Stimulated activated CD8-positive, alpha-beta memory T cell treated with anti-CD3 and anti-CD28 coated beads, Interleukin-7, amount 100 ng/mL, for 4 hours (primary cell): ENCODE data around the gene PSMD7.

Experiments
- DNase-seq, 2 donors: peaks; one replicate each; pipeline ENCODE4 v3.0.0-alpha.2; 2020; ENCODE audit warnings: low read depth in 2 of 2

The PSMD7 gene

GRCh38 chr16:74296432-74297144, at the start of gene PSMD7:
PSMD7 (plus strand) TSS chr16:74296814; CDS start chr16:74296915, 101 bp downstream.
- peak; percentile 77 to 81 for DNase-seq

- no peak for DNase-seq
Observed at GRCh38 chr16:74249254-74249653, 47.4 kb upstream of the PSMD7 start.

DNA sequence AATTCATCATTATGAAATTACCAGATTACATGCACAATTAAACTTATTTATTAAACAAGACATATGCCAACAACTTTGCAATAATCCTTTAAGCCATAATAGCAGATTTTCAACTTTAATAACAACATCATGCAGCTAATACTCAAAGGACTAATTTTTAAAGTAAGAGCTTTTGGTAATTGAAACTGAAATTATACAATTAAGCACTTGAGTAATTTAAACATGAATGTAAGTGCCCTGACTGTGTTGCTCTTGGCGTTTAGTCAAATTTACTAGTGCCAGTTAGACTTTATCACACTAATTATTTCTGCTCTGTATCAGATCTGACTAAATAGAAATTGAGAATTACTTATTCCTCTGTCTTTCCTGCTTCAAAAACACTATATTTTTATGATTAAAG, 46.8 kb upstream of the PSMD7 start:
- DNase-seq = no peak

DNA sequence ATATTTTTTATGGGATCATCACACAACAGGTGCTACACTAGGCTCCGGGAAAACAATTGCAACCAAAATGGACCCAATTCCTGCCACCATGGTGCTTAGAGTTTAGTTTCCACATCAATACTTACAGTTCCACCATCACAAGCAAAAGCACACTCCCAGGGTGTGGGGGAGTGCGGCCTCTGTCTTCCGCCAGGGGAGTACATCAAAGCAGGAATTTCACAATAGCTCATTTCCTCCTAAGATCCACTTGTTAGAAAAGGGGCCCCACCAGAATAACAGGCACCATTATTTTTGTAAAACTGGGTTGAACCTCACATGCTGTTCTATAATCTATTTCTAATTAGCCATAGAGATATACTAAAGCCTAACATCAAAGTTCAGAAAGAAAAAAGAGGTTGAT, 44.3 kb upstream of the PSMD7 start:
- no peak for DNase-seq

DNA sequence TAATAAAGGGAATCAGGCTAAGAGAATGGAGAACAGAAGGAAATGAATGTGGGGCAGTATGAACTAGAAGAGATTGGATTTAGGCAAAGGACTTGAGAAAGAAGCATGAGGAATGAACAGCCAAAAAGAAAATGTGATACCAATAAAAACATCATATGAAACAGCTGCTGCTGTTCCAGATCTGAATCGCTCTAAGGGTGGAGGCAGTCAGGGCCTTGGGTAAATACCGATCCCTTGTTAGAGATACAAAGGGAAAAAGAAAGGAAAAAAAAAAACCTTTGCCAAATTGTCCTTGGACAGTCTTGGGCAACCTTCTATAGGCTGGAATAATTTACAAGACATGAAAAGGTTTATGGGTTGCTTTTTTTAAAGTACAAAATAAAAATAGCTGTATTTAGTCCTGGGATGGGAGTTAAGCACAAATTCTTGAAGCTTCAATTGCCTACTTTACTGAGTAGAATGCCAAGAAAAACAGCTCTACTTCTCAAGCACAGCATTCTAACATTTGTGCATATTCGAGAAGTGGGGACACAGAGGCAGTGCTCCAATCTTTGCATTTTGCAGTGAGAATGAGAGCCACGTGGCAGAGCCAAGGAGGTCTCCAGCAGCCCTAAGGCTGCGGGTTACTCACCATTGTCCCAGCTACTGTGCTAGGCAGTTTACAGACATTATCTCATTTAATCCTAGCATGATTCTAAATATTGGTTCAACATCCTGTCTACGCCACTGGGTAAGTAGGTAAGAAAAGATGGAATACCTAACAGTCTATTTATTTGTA, 43.3 kb upstream of the PSMD7 start:
- no peak for DNase-seq

DNA sequence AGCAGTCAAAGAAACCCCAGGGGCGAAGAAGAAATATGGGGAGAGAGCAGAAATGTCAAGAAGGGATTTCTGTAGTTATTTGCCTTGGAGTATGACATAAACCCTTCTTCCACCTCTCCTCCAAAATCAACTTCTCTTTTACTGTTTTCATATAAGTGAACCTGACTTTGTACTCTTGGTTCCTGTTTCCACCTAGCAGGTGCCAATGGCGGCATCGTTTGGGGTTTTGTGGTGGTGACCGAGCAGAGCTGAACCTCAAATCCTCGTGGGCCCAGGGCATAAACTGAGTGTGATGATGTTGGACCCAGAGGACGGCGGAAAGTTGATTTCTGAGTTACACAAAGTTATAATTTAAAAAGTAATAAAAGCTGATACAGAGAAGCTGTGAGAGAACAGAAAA, 39.6 kb upstream of the PSMD7 start:
- no peak for DNase-seq

DNA sequence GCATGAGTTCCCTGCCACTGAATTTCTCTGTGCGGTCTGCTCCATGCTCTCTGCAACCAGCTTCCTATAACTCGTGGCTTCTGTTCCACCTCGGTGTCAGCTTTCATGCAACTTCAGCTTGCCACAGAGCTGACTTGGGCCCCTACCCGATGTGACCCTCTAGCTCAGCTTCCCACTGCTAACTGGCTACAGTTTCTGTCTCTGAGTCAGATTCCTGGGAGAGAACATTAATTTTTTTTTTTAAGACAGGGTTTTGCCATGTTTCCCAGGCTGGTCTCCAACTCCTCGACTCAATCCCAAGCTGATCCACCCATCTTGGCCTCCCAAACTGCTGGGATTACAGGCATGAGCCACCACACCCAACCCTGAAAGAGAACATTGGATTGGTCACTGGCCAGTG, 35.5 kb upstream of the PSMD7 start:
- no peak for DNase-seq

GRCh38 chr16:74264811-74265210, 31.8 kb upstream of the PSMD7 start:
- DNase-seq = no peak

DNA sequence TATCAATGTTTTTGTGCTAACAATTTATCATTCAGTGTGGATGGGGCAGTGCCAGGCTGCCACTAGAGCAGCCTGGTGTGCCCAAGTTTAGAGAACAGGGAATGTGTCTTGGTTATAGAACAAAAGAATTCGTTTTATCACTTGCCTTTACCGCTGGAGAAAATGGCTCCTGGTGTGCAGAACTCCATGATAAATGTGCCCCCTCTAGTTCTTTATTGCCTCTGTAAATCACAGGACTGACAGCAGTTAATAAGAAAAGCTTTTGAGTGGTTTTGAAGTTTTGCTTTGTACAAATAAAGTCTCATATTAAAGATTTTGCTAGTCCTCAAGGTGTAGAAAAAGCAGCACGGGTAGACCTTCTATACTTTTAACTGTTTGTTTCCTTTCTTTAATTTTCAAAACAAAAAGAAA, 28.2 kb upstream of the PSMD7 start:
- no peak for DNase-seq

DNA sequence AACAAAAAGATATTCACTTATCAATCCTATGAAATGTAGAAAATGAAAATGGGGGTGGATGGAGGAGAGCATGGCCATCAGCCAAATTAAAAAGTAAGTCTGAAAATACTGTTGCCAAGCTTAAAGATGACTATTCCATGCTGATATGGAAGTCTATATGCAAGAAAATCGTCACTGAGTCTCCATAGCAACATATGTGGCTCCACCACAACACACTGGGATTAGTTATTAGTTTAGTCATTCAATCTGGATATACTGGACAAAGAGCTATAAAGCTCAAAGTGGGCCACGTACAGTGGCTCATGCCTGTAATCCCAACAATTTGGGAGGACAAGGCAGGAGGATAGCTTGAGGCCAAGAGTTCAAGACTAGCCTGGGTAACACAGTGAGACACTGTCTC, 24.7 kb upstream of the PSMD7 start:
- DNase-seq = no peak

DNA sequence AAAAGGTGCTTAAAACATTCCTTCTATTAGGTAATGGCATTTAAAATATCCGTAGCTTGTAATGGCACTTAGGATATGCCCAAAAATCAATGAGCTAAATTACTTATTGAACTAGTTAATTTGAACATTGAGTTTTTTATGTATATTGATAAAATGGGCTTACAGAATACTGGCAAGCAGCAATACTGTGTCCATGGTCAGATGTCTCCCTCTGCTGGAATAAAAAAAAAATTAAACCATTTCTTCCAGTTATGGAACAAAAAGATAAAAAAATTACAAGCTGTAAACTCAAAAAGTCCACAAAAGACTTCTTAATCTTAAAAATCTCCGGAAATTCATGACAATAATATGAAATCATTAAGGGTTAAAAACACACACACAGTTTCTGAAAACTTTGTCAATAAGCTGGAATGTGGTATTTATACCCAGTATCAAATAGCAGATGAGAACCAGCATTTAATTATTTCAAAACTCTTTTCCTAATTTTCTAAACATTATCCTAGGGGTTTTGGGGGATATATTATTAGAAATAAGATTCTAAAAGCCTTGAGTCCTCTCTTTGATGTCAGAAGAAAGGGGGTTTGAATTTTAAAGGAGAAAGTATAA, 21.5 kb upstream of the PSMD7 start:
- no peak for DNase-seq

DNA sequence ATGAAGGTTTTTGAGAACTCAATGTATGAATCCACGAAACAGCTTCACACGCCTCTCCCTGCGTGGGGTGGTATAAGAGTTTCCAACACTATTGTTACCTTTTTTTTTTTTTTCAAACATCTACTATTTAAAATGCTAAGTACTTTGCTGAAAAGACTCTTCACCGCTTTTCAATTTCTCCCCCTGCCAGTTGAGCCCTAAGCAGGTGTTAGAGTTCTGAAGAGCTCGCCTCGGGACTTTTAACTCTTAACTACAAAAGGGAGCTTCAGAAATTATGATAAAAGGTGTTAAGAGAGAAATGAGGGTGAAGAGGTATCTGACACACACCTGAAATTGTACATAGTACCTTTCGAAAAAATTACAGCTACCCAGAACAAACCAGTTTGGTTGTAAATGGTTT, 20.9 kb upstream of the PSMD7 start:
- no peak for DNase-seq

DNA sequence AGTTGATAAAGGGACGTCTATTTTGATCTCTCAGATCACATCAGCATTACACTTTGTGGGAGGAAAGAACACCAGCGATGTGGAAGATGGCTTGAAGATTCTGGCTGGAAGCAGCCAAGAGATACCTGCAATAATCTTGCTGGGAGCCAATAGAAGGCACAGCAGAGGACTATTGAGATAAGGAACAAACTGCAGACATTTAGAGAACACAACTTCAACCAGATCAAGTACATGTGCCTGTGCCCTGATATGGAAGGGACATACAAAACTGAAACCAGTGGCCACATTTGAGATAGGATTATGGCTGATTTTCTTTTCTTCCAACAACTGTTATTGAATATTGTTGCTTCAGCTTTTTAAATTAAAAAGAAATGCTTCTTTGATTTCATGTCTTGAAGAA, 18.6 kb upstream of the PSMD7 start:
- DNase-seq = no peak

DNA sequence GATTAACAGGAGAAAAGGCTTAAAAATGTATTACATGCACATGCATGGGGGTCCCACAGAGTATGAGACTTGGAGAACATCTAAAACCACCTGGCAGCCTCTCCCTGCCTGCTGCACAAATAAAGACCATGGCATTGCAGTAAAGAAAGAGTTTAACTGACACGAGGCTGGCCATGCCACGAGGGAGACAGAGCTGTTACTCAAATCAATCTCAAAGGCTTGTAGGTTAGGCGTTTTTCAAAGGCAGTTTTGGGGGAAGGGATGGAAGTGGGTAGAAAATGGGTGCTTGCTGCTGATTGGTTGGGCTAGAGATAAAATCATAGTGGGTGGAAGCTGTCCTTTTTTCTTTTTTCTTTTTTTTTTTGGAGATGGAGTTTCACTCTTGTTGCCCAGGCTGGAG, 17.3 kb upstream of the PSMD7 start:
- DNase-seq = no peak

DNA sequence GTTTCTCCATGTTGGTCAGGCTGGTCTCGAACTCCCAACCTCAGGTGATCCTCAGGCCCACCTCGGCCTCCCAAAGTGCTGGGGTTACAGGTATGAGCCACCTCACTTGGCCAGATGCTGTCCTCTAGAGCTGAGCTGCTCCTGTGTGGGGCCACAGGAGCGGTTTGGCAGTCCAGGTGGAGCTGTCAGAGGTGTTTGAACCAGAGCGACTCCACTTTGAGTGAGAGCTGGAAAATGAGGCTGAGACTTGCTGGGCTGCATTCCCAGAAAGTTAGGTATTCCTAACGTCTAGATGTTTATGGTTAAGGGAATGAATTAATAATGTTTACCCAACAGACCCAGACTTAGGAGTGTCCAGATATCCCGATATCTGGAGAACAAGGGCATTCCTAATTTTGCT, 16.8 kb upstream of the PSMD7 start:
- no peak for DNase-seq

DNA sequence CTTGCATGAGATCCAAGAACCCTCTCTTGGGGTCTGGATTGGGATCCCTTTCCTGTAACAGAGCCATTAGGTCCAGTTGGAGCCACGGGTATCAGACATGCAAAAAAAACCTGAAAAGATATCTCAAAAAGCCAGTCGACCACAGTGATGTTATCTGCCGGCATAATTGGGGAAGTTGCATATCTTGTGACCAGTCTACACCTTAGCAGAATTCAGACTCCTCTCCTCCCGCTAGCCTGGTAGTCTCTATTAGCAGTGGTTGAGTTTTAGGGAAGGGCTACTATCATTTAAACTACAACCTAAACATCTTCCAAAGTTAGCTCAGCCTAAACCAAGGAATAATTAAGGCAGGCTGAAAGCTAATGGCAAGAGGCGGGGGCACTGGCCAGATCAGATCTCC, 16.2 kb upstream of the PSMD7 start:
- DNase-seq = no peak

- DNase-seq = no peak
Observed at GRCh38 chr16:74281300-74281699, 15.3 kb upstream of the PSMD7 start.

DNA sequence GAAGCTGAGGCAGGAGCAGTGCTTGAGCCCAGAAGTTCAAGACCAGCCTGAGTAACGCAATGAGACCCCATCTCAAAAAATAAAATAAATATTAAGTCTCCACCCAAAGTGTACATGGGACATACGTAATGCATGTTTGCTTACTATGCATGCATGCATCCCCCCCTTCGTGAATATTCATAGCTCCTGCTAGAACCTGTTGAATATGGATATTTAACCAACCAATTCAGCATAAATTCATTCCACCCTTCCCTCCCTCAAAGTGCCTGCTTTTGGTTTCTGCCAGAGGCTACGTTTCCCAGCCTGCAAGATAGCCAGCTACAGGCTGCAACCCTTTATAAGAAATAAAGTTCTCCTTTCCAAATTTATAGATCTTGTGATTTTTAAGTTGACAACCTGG, 12.9 kb upstream of the PSMD7 start:
- no peak for DNase-seq

DNA sequence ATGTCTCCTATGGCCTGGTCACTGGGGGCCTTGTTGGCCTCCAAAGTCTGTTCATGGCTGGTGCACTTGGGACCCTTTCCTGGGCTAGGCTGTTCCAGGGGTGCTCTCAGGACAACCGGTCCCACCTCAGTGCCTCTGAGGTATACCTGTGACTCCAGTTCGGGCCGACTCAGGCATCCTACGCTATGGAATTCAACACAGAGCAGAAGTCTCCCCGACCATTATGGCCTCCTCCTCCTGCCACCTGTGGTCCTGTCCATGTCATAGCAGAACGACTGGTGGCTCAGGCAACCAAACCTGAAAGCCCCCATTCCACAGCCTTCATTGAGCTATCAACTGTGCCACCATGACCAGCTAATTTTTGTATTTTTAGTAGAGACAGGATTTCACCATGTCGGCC, 8.5 kb upstream of the PSMD7 start:
- DNase-seq = no peak

DNA sequence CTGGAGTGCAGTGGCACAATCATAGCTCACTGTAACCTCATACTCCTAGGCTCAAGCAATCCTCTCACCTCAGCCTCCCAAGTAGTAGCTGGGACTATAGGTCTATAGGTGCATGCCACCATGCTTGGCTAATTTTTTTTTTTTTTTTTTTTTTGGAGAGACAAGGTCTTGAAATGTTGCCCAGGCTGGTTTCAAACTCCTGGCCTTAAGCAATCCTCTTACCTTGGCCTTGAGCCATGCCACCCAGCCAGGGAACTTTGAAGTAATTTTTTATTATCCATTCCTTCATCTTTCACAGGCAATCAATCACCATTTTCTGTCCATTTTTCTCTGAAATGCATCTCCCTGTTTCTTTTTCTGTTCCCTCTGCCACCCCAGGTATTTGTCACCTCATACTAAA, 6.3 kb upstream of the PSMD7 start:
- no peak for DNase-seq

GRCh38 chr16:74291176-74291575, 5.4 kb upstream of the PSMD7 start:
- no peak for DNase-seq

DNA sequence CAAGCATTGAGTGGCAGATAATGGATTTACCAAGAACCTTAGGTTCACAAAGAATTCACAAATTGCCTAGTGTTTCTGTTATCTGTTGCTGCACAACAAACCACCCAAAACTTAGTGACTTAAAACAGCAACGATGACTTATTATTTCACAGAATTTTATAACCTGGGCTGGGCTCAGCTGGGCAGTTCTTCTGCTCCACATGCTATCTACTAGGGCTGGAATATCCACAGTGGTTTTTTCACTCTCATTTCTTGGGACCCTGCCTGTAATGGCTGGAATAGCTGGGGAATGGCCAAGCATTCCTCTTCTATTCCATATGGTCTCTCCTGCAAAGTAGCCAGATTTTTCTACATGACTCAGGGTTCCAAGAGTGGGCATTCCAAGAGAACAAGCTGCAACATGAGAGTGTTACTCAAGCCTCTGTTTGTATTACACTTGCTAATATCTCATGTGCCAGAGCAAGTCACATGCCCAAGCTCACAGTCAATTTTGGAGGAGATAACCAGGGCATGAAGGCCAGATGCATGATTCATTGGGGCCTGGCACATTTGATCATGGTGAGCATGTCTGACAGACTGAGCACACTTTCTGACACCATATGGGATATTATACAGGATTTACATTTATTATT, 4.9 kb upstream of the PSMD7 start:
- no peak for DNase-seq

- DNase-seq = peak in 1 of 2 donors; percentile 3
Observed at GRCh38 chr16:74296104-74296431, 546 bp upstream of the PSMD7 start.
